Stimulated activated CD4-positive, alpha-beta T cell treated with anti-CD3 and anti-CD28 coated beads, Interleukin-15, amount 100 ng/mL, for 48 hours (primary cell): ENCODE results near the gene C9orf72.
A peak's percentile ranks its signal among the peaks of the same experiment; 100 is the strongest.

Experiments
- DNase-seq, 2 donors: peaks; one replicate each; pipeline ENCODE4 v3.0.0-alpha.2; 2020; ENCODE audit warnings: low read depth in 2 of 2

Gene C9orf72

GRCh38 chr9:27539479-27540441 is 33.5 kb downstream of the C9orf72 start:
- DNase-seq: no peak

DNA sequence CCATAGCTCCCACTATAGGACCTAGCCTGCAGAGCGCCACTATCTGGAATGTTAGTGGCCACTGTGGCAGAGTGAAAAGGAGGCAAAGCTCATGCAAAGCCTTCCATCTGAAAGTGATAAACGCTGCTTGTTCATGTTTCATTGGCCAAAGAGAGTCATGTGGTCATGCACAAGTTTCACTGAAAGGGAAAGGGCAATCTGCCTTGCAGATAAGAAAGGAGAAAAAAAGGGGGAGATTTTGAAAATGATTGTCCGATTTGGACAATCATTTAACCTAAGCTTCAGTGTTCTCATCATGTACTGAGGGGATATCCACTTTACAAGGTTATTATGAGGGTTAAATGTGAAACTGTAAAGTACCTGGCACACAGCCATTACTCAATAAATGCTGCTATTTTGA is 34.6 kb downstream of the C9orf72 start:
- DNase-seq: no peak

GRCh38 chr9:27537756-27538155 is 35.5 kb downstream of the C9orf72 start:
- DNase-seq: no peak

DNA sequence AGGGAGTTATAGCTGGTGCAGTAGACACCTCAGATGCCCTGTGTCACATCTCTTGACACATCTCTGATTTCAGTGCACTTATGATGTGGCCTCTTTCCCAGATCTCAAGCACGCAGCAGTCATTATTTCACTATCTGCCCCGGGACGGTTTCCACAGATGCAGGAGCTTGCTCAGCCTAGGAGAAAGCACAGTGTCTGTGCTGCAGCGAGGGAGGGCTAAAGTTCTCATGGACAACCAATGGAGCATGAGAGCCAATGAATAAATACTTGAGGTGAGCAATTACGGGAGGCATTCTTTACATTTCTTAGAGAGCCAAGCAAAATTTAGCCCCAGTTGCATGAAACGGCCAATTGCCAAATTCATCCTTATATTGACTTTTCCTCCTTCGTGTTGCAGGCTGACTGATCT is 36.2 kb downstream of the C9orf72 start:
- DNase-seq: no peak

DNA sequence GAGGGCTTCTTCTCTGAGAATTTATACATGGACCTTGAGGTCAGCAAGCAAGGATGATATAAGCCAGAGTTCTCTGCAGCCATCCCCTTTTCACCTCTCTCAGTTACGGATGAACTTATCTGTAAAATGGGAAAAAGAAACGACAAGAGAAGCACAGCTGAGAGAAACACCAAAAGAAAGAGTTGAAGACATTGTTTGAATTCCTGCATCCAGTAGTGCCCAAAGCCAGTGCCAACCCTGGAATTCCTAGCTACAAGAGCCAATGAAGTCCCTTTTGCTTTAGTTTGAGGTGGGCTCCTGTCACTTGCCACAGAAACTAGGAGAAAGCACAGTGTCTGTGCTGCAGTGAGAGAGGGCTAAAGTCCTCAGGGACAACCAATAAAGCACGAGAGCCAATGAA is 37.1 kb downstream of the C9orf72 start:
- no peak for DNase-seq

- no peak for DNase-seq
These were observed 37.6 kb downstream of the C9orf72 start for GRCh38 chr9:27535701-27536118.

- DNase-seq: no peak
These were observed 38.5 kb downstream of the C9orf72 start for GRCh38 chr9:27534658-27535209.

DNA sequence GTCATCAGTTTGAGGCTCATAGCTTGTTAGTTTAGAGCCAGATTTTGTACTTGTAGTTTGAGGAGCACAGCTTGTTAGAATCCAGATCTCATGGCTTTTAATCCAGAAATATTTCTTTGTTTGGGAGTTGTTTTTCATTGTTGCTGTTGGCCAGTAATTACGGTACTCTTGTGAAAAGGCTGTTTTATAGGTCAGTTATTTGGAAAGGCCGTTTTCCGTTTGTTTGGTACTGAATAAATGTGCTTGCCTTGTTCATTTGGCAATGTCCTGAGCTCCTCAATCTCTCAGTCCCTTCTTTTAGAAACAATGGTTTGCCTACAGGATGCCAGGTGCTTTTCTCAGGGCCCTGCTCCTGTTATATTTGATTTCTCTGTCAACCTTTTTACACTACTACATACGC is 39.1 kb downstream of the C9orf72 start:
- DNase-seq: no peak

DNA sequence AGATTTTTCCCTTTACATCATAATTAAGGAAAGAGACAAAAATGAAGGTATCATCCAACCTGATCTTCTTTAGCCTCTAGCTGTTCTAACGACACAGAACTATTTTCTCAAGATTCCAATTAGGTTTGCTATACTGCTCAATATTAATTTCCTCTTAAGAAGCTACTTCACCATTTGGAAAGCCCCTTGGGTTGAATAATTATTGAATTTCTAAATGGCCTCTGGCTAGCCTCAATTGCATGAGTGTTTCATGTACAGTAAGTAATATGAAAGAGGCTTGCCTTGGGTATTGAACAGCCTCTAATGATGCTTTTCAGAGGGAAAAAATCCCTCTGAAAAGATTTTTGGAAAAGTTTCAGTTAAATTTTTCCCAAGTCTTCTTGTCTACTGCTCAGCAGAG is 40.0 kb downstream of the C9orf72 start:
- no peak for DNase-seq

- no peak for DNase-seq
These were observed 41.2 kb downstream of the C9orf72 start for GRCh38 chr9:27532046-27532445.

DNA sequence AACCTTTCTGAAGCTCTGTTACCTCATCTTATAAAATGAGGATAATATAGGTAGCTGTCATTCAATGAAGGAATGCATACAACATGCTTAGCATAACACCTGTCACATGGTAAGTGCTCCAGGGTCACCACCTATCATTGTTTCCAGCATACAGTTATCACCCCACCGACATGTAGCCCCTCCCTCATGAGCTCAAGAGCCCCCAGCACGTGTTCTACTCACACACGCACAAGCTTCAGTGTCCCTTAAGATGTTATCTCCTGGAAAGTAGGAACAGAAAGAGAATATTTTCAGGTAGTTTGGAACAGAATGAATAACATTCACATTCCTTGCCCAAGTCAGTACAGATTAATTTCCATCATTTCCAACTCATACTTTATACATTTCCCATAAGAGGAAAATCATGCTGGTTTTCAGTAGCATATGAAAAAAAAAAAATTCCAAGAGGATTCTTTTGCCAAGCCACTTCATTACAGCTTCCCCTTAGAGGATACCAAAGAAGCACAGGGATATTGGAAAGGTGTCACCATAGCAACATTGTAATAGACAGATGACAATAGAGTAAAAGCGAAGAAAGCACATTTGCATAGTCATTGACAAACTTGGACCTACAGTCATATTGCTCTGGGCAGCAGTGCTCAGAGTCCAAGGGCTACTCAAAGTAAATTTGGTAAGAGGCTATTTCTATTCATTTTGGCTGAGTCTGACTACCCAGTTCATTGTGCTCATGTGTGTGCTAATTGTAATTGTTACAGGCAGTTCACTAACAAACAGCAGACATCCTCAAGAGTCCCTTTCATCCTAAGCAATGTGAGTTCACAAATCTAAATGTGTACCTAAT is 42.1 kb downstream of the C9orf72 start:
- DNase-seq: no peak

- DNase-seq: peak; percentile 58 to 73
These were observed 43.7 kb downstream of the C9orf72 start, which contains the start of gene MOB3B for GRCh38 chr9:27529316-27530278. MOB3B (minus strand) TSS chr9:27529814; CDS start chr9:27455550, 74,264 bp downstream.

GRCh38 chr9:27528886-27529315 is 44.4 kb downstream of the C9orf72 start:
- DNase-seq: peak in 1 of 2 donors; percentile 7

DNA sequence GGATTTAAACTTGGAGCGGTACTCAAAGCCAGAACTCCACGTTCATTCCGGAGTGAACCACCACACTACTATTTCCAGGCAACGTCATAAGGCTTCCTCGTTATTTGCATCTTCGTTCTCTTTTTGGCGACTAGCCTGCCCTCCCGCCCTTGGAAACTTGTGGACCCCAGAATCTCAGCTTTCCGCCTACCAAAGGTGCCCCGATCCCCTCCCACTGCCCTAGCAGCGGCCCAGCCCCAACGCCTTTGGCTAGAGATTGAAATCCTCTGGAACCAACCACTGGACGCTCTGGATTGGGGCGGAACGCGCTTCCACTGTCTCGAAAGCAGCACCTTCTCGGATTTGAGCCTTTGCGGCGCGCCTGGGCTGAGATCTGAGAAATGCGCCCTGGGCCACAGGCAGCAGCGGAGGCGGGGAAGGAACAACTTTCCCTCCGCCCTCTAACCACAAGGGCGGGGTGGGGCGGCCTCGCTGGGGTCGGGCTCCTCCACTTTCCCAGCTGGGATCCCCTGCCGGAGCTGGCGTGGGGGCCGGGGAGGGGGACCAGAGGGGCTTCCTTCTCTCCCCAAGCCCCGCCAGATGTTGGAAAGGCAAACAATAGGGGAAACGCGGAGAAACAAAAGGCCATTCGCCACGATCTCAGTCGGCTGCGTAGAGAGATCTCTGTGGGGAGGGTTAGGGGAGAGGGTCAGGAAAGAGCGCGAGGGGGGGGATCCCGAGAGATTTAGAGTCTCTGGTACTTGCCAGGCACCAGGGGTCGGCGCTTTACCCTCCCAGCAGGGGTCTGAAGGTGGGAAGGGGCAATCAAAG is 45.0 kb downstream of the C9orf72 start:
- peak in 1 of 2 donors; percentile 16 for DNase-seq

GRCh38 chr9:27527702-27528075 is 45.6 kb downstream of the C9orf72 start:
- no peak for DNase-seq

GRCh38 chr9:27524236-27524635 is 49.0 kb downstream of the C9orf72 start, which contains the start of gene IFNK:
IFNK (plus strand) TSS chr9:27524290; CDS start chr9:27524337, 47 bp downstream.
- no peak for DNase-seq

- DNase-seq: no peak
These were observed 50.1 kb downstream of the C9orf72 start for GRCh38 chr9:27523141-27523540.

GRCh38 chr9:27520986-27521385 is 52.3 kb downstream of the C9orf72 start:
- no peak for DNase-seq

DNA sequence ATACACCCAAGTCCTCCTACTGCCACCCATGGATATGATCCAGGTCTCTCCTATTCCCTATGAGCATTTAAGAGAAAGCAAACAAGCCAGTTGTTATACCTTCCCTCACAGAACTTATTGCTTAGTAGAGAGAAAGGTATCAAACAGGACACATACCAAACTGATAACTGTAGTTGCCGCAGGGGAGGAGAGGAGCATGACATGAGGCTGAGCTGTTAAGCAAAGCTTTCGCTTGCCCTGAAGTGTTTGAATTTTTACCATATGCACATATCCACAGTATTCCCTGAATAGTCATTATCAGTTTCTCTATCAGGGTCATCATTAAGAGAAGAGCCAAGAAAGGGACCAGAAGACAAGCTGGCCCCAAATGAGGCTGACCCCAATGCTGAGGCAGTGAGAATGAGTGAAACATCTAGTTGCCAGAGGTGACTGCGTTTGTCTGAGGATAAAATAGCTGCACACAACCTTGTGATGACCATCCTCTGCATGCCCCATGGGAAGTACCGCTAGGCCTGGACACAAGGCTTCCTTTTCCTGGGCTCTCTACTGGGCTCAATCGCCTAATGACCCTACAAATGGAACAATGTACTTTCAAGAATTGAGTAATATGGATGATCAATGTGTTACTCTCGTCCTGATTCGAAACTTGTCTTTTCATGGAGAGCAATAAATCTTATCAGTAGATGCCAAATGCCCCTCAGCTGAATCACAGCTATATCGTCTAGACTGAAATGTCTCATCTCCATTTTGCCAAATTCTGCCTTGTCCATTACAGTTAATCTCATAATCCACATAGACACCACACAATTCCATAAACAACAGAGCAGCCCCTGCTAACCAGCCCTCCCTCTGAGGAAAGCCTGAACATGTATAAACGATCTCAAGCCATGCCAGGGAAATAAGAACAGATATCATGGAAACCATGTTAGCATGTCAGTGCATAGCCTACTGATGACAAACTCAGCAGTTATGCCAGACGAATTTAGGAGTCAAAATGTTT is 53.5 kb downstream of the C9orf72 start:
- no peak for DNase-seq
